HEK293T (cell line): ENCODE measurements around the gene RALGAPB.

Experiments used
- CTCF ChIA-PET: fragments of 350-600 bp; formaldehyde crosslinking; extraction: SDS; loops from one replicate; lab custom pipeline; 2021; ENCODE audit warnings: antibody characterized with exemption, inconsistent platforms; lab: Yijun Ruan, JAX
- POLR2A ChIA-PET: fragments of 350-600 bp; formaldehyde crosslinking; extraction: SDS; loops from one replicate; lab custom pipeline; 2020; ENCODE audit warnings: antibody characterized with exemption, inconsistent platforms; lab: Yijun Ruan, JAX
- DNase-seq: peaks from one replicate; pipeline ENCODE4 v3.0.0; 2012; ENCODE audit warnings: mixed read lengths; ENCODE audit errors: extremely low spot score
- ARNT ChIP-seq: fragments of 450-650 bp; IDR thresholded peaks from 2 replicates; pipeline ENCODE4 v1.6.1; 2017; ENCODE audit warnings: mild to moderate bottlenecking
- BHLHE40 ChIP-seq: fragments of 450-650 bp; IDR thresholded peaks from 2 replicates; pipeline ENCODE4 v1.6.1; 2016; ENCODE audit warnings: mild to moderate bottlenecking, moderate library complexity, borderline replicate concordance
- CTBP1 ChIP-seq: fragments of 450-650 bp; IDR thresholded peaks from 2 replicates; pipeline ENCODE4 v1.6.1; 2016; ENCODE audit warnings: borderline replicate concordance
- ELF4 ChIP-seq: fragments of 450-650 bp; IDR thresholded peaks from 2 replicates; pipeline ENCODE4 v1.6.1; 2017; ENCODE audit warnings: antibody characterized with exemption
- FOXA1 ChIP-seq: fragments of 450-650 bp; IDR thresholded peaks from 2 replicates; pipeline ENCODE4 v1.6.1; 2016; ENCODE audit warnings: mild to moderate bottlenecking
- FOXK2 ChIP-seq: fragments of 450-650 bp; IDR thresholded peaks from 2 replicates; pipeline ENCODE4 v1.6.1; 2016; ENCODE audit warnings: mild to moderate bottlenecking
- FOXM1 ChIP-seq: fragments of 450-650 bp; IDR thresholded peaks from 2 replicates; pipeline ENCODE4 v1.6.1; 2017; ENCODE audit warnings: mild to moderate bottlenecking, borderline replicate concordance
- HDGF ChIP-seq: fragments of 450-650 bp; IDR thresholded peaks from 2 replicates; pipeline ENCODE4 v1.6.1; 2017; ENCODE audit warnings: antibody characterized with exemption, borderline replicate concordance
- L3MBTL2 ChIP-seq: fragments of 450-650 bp; conservative IDR thresholded peaks from 2 replicates; pipeline ENCODE4 v1.6.1; 2016; ENCODE audit warnings: mild to moderate bottlenecking
- LEF1 ChIP-seq: fragments of 450-650 bp; IDR thresholded peaks from 2 replicates; pipeline ENCODE4 v1.6.1; 2017; ENCODE audit warnings: mild to moderate bottlenecking, borderline replicate concordance
- NFRKB ChIP-seq: fragments of 450-650 bp; IDR thresholded peaks from 2 replicates; pipeline ENCODE4 v1.6.1; 2016; ENCODE audit warnings: mild to moderate bottlenecking, moderate library complexity
- SP1 ChIP-seq: fragments of 450-650 bp; IDR thresholded peaks from 2 replicates; pipeline ENCODE4 v1.6.1; 2017
- SUZ12 ChIP-seq: fragments of 450-650 bp; IDR thresholded peaks from 2 replicates; pipeline ENCODE4 v1.6.1; 2016; ENCODE audit warnings: mild to moderate bottlenecking
- TARDBP ChIP-seq: fragments of 450-650 bp; IDR thresholded peaks from 2 replicates; pipeline ENCODE4 v1.6.1; 2016
- ZNF384 ChIP-seq: fragments of 450-650 bp; IDR thresholded peaks from 2 replicates; pipeline ENCODE4 v1.6.1; 2016
- TF ChIP-seq, protein P1 (sequence below): fragments of 450-650 bp; IDR thresholded peaks from 2 replicates; pipeline ENCODE4 v1.6.1; 2016

The RALGAPB gene

DNA sequence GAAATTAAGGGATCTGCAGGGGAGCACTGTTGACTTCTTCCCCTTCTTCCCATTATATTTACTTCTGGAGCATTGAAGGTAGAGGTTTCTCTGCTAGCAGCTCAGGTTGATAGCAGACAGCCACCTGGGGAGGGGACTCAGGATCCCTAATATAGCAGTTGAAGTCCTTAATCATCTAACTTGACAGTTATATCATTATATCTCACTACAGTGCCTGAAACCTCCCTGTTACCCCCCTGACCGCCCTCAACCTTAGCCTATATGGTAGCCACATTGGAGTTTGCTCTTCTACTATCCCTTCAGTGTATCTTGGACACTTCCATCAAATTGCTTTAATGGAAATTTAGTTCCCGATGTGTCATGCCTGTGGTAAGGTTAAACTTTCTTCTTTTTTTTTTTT is 7.0 kb downstream of the RALGAPB start:
- ChIA-PET POLR2A (no interaction called here), CTCF (no interaction called here)
- no peak for DNase-seq

DNA sequence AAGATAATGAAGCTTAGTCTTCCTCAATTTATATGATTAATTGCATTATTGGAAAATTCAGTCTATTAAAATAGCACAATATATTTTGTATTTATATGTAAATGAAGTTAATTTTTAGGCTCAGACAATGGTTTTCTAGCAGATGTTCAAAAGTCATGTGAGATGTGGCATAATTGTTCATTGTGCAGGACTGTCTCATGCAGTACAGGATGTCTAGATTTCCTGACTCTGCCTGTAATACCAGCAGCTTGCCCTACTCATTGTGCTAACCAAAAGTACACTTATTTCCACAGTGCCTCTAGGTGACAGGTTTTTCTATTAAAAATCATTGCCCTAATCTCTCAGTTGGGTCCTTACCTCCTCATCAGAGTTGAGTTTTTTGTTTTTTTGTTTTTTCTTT is 12.4 kb downstream of the RALGAPB start:
- POLR2A ChIA-PET = interaction anchor here (2.9 kb wide), 1 partner anchor 12 kb away, joined by 13 read pairs; the partner anchor contains the start of gene RALGAPB

More for the DNA sequence above, 7.0 kb downstream of the RALGAPB start:
- TF ChIP-seq TARDBP (no peak), CTBP1 (no peak), L3MBTL2 (no peak), NFRKB (no peak), FOXK2 (no peak)
- TF ChIP-seq, protein P1, sequence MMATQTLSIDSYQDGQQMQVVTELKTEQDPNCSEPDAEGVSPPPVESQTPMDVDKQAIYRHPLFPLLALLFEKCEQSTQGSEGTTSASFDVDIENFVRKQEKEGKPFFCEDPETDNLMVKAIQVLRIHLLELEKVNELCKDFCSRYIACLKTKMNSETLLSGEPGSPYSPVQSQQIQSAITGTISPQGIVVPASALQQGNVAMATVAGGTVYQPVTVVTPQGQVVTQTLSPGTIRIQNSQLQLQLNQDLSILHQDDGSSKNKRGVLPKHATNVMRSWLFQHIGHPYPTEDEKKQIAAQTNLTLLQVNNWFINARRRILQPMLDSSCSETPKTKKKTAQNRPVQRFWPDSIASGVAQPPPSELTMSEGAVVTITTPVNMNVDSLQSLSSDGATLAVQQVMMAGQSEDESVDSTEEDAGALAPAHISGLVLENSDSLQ = no peak

DNA sequence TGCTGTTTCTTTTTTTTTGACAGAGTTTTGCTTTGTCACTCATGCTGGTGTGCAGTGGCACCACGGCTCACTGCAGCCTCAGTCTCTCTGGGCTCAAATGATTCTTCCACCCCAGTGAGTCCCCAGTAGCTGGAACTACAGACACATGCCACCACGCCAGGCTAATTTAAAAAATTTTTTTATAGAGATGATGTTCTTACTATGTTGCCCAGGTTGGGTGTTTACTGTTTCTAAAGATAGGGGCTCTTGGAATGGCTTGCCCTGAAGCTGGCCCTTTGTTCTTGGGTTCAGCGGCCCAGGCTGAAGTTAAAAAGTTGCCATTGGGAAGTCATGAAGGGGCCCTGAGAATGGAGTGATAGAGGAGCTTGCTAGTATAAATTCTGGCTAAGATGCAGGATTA is 16.5 kb downstream of the RALGAPB start:
- CTCF ChIA-PET = no interaction called here
- POLR2A ChIA-PET = interaction anchor here (0.8 to 1.7 kb wide), 2 partner anchors 16 to 54 kb away, joined by 5 to 6 read pairs; partner anchors contain the start of genes RALGAPB and SNHG17
- TF ChIP-seq FOXM1 = no peak
- no peak for TF ChIP-seq ARNT
- TF ChIP-seq SP1 = no peak
- no peak for TF ChIP-seq L3MBTL2
- TF ChIP-seq, protein P1 = no peak
- no peak for TF ChIP-seq ZNF384
- TF ChIP-seq SUZ12 = no peak
- no peak for TF ChIP-seq ELF4
- TF ChIP-seq HDGF = no peak
- no peak for TF ChIP-seq NFRKB
- no peak for TF ChIP-seq FOXA1
- TF ChIP-seq BHLHE40 = no peak
- TF ChIP-seq FOXK2 = no peak
- no peak for TF ChIP-seq TARDBP
- DNase-seq = no peak

More for the DNA sequence above, 12.4 kb downstream of the RALGAPB start:
- TF ChIP-seq CTBP1 = no peak
- no peak for TF ChIP-seq LEF1
- no peak for TF ChIP-seq ARNT
- no peak for TF ChIP-seq HDGF
- TF ChIP-seq BHLHE40 = no peak
- TF ChIP-seq NFRKB = no peak
- no peak for TF ChIP-seq FOXK2
- TF ChIP-seq ELF4 = no peak
- TF ChIP-seq SUZ12 = no peak
- no peak for TF ChIP-seq L3MBTL2
- CTCF ChIA-PET = no interaction called here
- DNase-seq = no peak

DNA sequence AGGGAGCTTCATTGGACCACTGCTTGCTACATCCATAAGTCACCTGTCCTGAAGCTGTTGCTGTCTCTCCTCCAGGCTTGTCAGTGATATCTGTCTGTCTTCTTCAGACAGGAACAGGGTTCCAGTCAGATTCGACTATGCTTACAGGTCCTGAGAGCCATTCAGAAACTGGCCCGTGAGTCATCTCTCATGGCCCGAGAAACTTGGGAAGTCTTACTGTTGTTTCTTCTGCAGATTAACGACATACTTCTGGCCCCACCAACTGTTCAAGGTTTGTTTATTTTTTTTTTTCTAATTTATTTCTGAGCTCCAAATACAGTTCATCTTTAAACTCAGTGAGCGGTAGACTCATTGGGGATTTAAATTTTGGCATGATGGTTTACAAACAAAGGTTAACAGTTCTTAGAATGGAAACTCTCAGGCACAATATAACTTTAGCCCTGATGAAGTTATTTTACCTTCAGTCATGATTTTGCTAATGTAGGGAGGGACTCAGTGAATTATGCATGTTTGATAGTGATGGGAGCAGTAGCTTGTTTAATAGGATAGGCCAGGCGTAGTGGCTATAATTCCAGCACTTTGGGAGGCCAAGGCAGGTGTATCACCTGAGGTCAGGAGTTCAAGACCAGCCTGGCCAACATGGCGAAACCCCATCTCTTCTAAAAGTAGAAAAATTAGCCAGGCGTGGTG is 24.7 kb downstream of the RALGAPB start:
- DNase-seq = no peak
- ChIA-PET POLR2A (interaction anchor here (1.2 kb wide), 1 partner anchor 62 kb away, joined by 3 read pairs; the partner anchor contains the start of gene SNHG17), CTCF (interaction anchor here (0.5 kb wide), 1 partner anchor 86 kb away, joined by 5 read pairs; no protein-coding TSS in a partner anchor)
- TF ChIP-seq FOXM1 = no peak
- no peak for TF ChIP-seq FOXA1
- no peak for TF ChIP-seq TARDBP
- no peak for TF ChIP-seq L3MBTL2
- TF ChIP-seq SUZ12 = no peak
- no peak for TF ChIP-seq ARNT
- TF ChIP-seq HDGF = no peak

DNA sequence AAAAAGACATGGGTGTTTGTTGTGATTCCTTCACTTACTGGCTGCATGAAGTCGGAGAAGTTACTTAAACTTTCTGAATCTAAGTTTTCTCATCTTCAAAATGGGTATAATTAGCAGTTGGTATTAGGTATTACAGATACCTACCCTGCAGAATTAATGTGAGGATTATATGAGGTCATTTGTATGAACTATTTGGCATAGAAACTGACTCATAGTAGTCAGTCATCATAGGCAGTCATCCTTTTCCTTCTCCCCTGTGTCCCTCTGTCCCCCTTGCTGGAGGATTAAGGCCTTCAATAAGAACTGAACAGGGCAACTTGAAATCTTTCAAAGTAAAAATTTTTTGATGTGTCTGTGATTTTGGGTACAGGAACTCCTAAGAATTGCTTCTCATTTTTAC is 26.3 kb downstream of the RALGAPB start:
- TF ChIP-seq, protein P1 = no peak
- TF ChIP-seq SP1 (no peak), NFRKB (no peak), ZNF384 (no peak), BHLHE40 (no peak), HDGF (no peak), LEF1 (no peak), L3MBTL2 (no peak), TARDBP (no peak), SUZ12 (no peak), ELF4 (no peak), FOXM1 (no peak), FOXK2 (no peak), FOXA1 (no peak), ARNT (no peak)
- POLR2A ChIA-PET = no interaction called here
- no peak for DNase-seq
- CTCF ChIA-PET = no interaction called here

DNA sequence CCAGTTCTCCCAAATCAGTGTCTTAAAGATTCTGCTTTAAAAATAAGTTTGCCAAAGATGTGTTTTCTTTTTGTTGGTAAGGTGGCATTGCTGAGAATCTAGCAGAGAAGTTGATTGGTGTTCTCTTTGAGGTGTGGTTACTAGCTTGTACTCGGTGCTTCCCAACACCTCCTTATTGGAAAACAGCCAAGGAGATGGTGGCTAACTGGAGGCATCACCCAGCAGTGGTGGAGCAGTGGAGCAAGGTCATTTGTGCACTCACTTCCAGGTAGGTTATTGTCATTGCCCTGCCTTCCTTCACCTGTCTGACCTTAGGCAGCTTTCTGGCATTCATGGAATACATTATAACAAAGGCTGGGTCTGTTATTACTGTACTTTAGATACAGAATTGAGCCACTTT is 26.7 kb downstream of the RALGAPB start:
- POLR2A ChIA-PET = no interaction called here
- DNase-seq = no peak
- CTCF ChIA-PET = no interaction called here
- TF ChIP-seq NFRKB = no peak
- no peak for TF ChIP-seq L3MBTL2
- TF ChIP-seq, protein P1 = no peak
- no peak for TF ChIP-seq ZNF384
- no peak for TF ChIP-seq TARDBP
- no peak for TF ChIP-seq CTBP1
- no peak for TF ChIP-seq FOXM1
- TF ChIP-seq ARNT = no peak
- TF ChIP-seq FOXA1 = no peak
- no peak for TF ChIP-seq BHLHE40
- no peak for TF ChIP-seq ELF4
- no peak for TF ChIP-seq HDGF
- TF ChIP-seq LEF1 = no peak
- no peak for TF ChIP-seq SUZ12
- no peak for TF ChIP-seq SP1
- no peak for TF ChIP-seq FOXK2
